Kidney glomerular epithelial cell (primary cell): ENCODE results near the gene LMNA.

ENCODE experiments used
- DNase-seq: peaks from one replicate; lab custom pipeline; 2025; lab: John Stamatoyannopoulos, UW

LMNA gene

GRCh38 chr1:156082309-156083091, 32.0 kb upstream of the LMNA start, which contains the start of gene MEX3A:
Gene MEX3A (minus strand): TSS chr1:156082465. CDS start chr1:156081998, 467 bp downstream.
- peak; percentile 65 for DNase-seq

- DNase-seq: no peak
These were observed 30.4 kb upstream of the LMNA start for GRCh38 chr1:156083800-156084790.

GRCh38 chr1:156086256-156086662, 28.3 kb upstream of the LMNA start:
- peak; percentile 34 for DNase-seq

GRCh38 chr1:156089704-156090103, 24.8 kb upstream of the LMNA start:
- DNase-seq: no peak

- no peak for DNase-seq
These were observed 24.2 kb upstream of the LMNA start for GRCh38 chr1:156090138-156090839.

GRCh38 chr1:156090840-156091188, 23.7 kb upstream of the LMNA start:
- peak; percentile 63 for DNase-seq

GRCh38 chr1:156091610-156092009, 22.9 kb upstream of the LMNA start:
- no peak for DNase-seq

- no peak for DNase-seq
These were observed 18.5 kb upstream of the LMNA start for GRCh38 chr1:156095906-156096508.

GRCh38 chr1:156096640-156097391, 17.7 kb upstream of the LMNA start:
- DNase-seq: peak; percentile 69

GRCh38 chr1:156097499-156098178, 16.9 kb upstream of the LMNA start:
- no peak for DNase-seq

- DNase-seq: no peak
These were observed 15.7 kb upstream of the LMNA start for GRCh38 chr1:156098784-156099183.

- no peak for DNase-seq
These were observed 15.2 kb upstream of the LMNA start for GRCh38 chr1:156099282-156099681.

GRCh38 chr1:156100205-156100995, 14.1 kb upstream of the LMNA start:
- DNase-seq: peak; percentile 31

- DNase-seq: no peak
These were observed 12.6 kb upstream of the LMNA start for GRCh38 chr1:156101880-156102279.

- DNase-seq: no peak
These were observed 11.6 kb upstream of the LMNA start for GRCh38 chr1:156102633-156103511.

GRCh38 chr1:156103521-156103947, 11.0 kb upstream of the LMNA start:
- no peak for DNase-seq

GRCh38 chr1:156104065-156104810, 10.3 kb upstream of the LMNA start:
- DNase-seq: peak; percentile 51
